Measurements from ENCODE around the gene TMEM187.

The TMEM187 gene

GRCh38 chrX:153955228-153955732 lies 17.3 kb upstream of the TMEM187 start:
- DNase-seq: no peak

GRCh38 chrX:153956044-153956907 lies 16.3 kb upstream of the TMEM187 start:
- DNase-seq: no peak

- no peak for DNase-seq
Observed at GRCh38 chrX:153957224-153957623, 15.3 kb upstream of the TMEM187 start.

- no peak for DNase-seq
Observed at GRCh38 chrX:153958605-153959004, 13.9 kb upstream of the TMEM187 start.

GRCh38 chrX:153959649-153960048 lies 12.9 kb upstream of the TMEM187 start:
- DNase-seq: no peak

GRCh38 chrX:153960077-153960476 lies 12.5 kb upstream of the TMEM187 start:
- no peak for DNase-seq

GRCh38 chrX:153960786-153961185 lies 11.8 kb upstream of the TMEM187 start:
- DNase-seq: no peak

- DNase-seq: no peak
Observed at GRCh38 chrX:153961292-153961691, 11.3 kb upstream of the TMEM187 start.

- DNase-seq: no peak
Observed at GRCh38 chrX:153963546-153963945, 9.0 kb upstream of the TMEM187 start.

- no peak for DNase-seq
Observed at GRCh38 chrX:153964105-153964504, 8.4 kb upstream of the TMEM187 start.

GRCh38 chrX:153965406-153965805 lies 7.1 kb upstream of the TMEM187 start:
- no peak for DNase-seq

- no peak for DNase-seq
Observed at GRCh38 chrX:153966283-153966688, 6.3 kb upstream of the TMEM187 start.

- peak; percentile 65 for DNase-seq
Observed at GRCh38 chrX:153966841-153967535, 5.6 kb upstream of the TMEM187 start.

GRCh38 chrX:153967536-153968224 lies 4.9 kb upstream of the TMEM187 start:
- no peak for DNase-seq

GRCh38 chrX:153968255-153968654 lies 4.3 kb upstream of the TMEM187 start:
- no peak for DNase-seq

- DNase-seq: no peak
Observed at GRCh38 chrX:153968754-153969124, 3.8 kb upstream of the TMEM187 start.

- no peak for DNase-seq
Observed at GRCh38 chrX:153969125-153969903, 3.2 kb upstream of the TMEM187 start.

- no peak for DNase-seq
Observed at GRCh38 chrX:153969904-153970356, 2.6 kb upstream of the TMEM187 start.

- no peak for DNase-seq
Observed at GRCh38 chrX:153970357-153971123, 2.0 kb upstream of the TMEM187 start.

- DNase-seq: peak; percentile 88
Observed at GRCh38 chrX:153971124-153971449, 1.5 kb upstream of the TMEM187 start.

GRCh38 chrX:153971450-153972367 lies 845 bp upstream of the TMEM187 start, which contains the start of gene HCFC1:
TSS of gene HCFC1 (minus strand) at chrX:153971818. CDS start at chrX:153970840, 978 bp downstream.
- DNase-seq: peak; percentile 91
